HG02571 (cell line): Measurements from ENCODE around the gene KCMF1.

Experiments used
- ATAC-seq: cut with Tn5 transposase; IDR thresholded peaks from one replicate; pipeline ENCODE4 v1.9.1; 2021; ENCODE audit warnings: mild to moderate bottlenecking, moderate library complexity; ENCODE audit not compliant: unreplicated experiment

Gene KCMF1

GRCh38 chr2:85077859-85078419, 107.0 kb downstream of the KCMF1 start:
- no peak for ATAC-seq

GRCh38 chr2:85078536-85078935, 107.6 kb downstream of the KCMF1 start:
- no peak for ATAC-seq

DNA sequence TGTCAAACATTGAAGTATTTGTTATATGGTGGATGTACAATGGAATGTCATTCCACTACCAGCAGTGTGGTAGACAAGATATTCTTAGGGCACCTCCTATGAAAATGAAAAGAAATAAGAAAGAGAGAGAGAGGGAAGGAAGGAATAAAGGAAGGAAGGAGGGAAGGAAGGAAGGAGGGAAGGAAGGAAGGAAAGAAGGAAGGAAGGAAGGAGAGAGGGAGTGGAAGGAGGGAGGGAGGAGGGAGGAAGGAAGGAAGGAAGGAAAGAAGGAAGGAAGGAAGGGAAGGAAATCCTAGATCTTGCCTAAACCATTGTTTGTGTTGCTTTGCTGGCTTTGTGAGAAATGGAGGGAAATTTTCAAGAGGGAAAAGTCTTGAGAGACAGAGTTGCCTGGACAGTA, 112.1 kb downstream of the KCMF1 start:
- no peak for ATAC-seq

- ATAC-seq, result no peak
Observed at GRCh38 chr2:85085563-85085962, 114.6 kb downstream of the KCMF1 start.

DNA sequence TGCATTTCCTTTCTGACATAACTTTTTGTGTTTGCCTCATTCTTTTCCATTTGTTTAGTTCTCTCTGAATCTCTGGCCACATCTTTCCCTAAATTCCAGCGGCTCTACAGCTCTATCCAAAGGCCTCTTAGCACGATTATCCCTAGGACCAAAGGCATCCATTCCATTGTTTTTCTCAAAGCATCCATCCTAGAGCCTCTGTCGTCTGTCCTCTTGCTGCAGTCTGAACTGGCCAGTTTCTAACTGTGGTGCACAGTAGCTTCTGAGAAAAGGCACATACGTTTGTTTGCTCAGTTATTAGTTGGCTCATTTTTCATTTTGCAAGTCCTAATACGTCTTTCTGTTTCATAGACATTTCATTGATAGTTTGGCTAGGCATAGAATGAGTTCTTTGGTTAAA, 116.6 kb downstream of the KCMF1 start:
- no peak for ATAC-seq

DNA sequence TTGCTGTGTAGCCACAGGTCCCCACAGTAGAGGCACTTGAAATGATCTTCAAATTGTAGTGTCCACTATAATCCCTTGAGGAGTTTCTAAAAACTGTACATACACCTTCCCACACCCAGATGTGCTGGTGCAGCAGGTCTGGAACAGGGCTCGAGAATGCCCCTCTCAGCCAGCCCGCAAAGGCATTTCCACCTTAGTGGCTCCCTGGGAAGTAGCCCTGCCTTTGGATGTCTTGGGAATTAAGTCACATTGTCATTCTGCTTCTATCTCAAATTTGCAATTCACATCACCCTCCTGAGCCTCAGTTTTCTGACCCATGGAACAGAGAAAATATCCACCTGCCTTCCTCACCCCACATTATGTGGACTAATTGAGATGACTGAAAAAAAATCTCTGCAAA, 118.0 kb downstream of the KCMF1 start:
- ATAC-seq, result no peak

DNA sequence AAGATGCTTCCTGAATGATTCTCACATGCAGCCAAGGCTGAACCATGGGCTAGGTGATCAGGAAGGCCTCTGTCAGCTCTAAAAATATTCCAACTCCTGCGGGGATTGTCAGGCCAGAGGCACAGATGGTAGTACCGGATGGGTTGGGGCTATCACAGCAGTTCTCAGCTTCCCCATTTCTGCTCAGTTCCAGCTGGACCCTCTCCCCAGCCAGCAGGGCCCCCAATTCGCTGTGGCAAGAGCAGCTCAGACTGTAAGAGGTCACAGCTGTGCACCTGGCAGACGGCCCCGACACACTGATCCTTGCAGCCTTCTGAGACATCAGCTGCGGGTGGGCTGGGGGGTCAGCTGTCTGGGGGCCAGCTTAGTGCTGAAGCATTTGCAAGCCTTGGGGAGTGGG, 118.6 kb downstream of the KCMF1 start:
- ATAC-seq, result no peak

DNA sequence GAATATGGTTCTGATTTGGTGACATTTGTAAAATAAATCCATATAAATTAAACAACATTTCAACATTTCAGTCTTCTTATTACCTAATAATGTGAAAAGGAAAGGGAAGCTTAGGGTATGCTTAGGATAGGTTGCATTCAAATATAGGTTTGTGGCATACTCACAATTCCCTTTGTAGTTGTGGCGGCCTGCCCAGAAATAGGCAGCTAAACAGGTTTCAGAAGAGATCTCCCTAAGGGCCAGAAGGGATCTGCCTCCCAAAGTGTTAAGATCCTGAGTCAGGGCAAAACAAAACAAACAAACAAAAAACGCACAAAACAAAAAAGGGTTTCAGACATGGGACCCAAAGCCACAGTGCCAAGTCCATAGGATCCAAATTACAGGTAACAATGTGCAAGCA, 120.9 kb downstream of the KCMF1 start:
- no peak for ATAC-seq

DNA sequence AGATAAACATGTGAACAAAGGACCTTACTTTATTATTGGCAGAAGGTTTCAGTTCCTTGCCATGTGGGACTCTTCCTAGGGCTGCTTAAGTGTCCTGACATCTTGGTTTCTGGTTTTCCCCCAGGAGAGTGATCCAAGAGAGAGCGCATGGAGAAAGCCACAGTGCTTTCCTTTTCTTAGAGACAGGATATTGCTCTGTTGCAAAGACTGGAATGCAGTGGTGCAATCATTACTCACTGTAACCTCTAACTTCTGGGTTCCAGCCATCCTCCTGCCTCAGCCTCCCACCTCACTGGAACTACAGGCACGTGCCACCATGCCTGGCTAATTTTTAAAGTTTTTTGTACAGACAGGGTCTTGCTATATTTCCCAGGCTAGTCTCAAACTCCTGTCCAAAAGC, 124.1 kb downstream of the KCMF1 start:
- ATAC-seq, result no peak

GRCh38 chr2:85096616-85097015, 125.7 kb downstream of the KCMF1 start:
- no peak for ATAC-seq

GRCh38 chr2:85104228-85104627, 133.3 kb downstream of the KCMF1 start:
- ATAC-seq, result no peak

- ATAC-seq, result no peak
Observed at GRCh38 chr2:85106489-85107180, 135.7 kb downstream of the KCMF1 start.
